Pancreas (tissue), 10 donors: ENCODE results near the gene PGGT1B. TPM values are rescaled to one million over a fixed set of nuclear protein-coding genes. Genes with fewer than 3 reads are reported as not detected.
A peak's percentile ranks its signal among the peaks of the same experiment; 100 is the strongest.
"Not testable (repeated sequence)": the region's sequence is repeated elsewhere in the genome, so short reads cannot be mapped to it uniquely, and the experiment has no call there.

Experiments used
- ATAC-seq, 4 donors: fragments of 200-7000 bp; cut with Tn5 transposase; one replicate each; pipeline versions ENCODE4 v1.8.0 to v1.9.1; 2020; ENCODE audit warnings: mild to moderate bottlenecking in 4 of 4, moderate library complexity in 4 of 4
- DNase-seq, 6 donors: peaks; one replicate each; pipeline ENCODE4 v3.0.0-alpha.2; 2020
- FAIRE-seq: peaks from 2 replicates; lab custom pipeline; 2012; peaks lifted over from hg19 to GRCh38; lab: Jason Lieb, UNC
- H3K27ac ChIP-seq, 4 donors: fragments of 200-600 bp; sonication (generic); 1 replicate in 3 of 4; 2 replicates in 1 of 4; pipeline versions ENCODE4 v1.5.0 to v1.8.0; 2020
- H3K27me3 ChIP-seq, 4 donors: fragments of 200-600 bp; one replicate each; pipeline ENCODE4 v1.8.0; 2021
- H3K36me3 ChIP-seq, 3 donors: fragments of 200-600 bp; sonication (generic) in 1 of 3; one replicate each; pipeline versions ENCODE4 v1.5.0 to v1.8.0; 2020 to 2021
- H3K4me1 ChIP-seq, 3 donors: fragments of 200-600 bp; one replicate each; pipeline ENCODE4 v1.8.0; 2021
- H3K4me3 ChIP-seq, 4 donors: fragments of 200-600 bp; sonication (generic) in 2 of 4; one replicate each; pipeline versions ENCODE4 v1.5.0 to v1.8.0; 2020 to 2021
- H3K9me3 ChIP-seq, 4 donors: fragments of 200-600 bp; one replicate each; pipeline ENCODE4 v1.8.0; 2021
- WGBS, 2 donors: extraction: QIAGEN DNeasy Blood & Tissue Kit; methylation state at CpG; one replicate each; pipeline ENCODE4 v1.1.7; 2013; 5-methylcytosine and 5-hydroxymethylcytosine counted together
- intact Hi-C, 3 donors: fragments of 100-400 bp; cut with DNase I; formaldehyde crosslinking; loops; one replicate each; pipeline versions ENCODE4 v1.11.1 to v1.14.2; 2022
- polyA plus RNA-seq, 2 donors: library from polyadenylated mRNA; stranded (reverse); fragments of 200-250 nt; gene quantifications; one replicate each; pipeline ENCODE4 v1.2.3, GENCODE V29; 2013
- total RNA-seq, 6 donors: library from RNA; stranded (reverse); fragmentation: NEBNext Ultra II Directional in 4 of 6; extraction: Animal tissue kit (Norgen Biotek cat#: 25700) in 4 of 6; gene quantifications; one replicate each; pipeline versions ENCODE4 v1.2.1 to v1.2.4, GENCODE V29; 2021 to 2023
- TF ChIP-seq, protein P1 (sequence below), 4 donors: fragments of 200-600 bp; sonication (generic) in 3 of 4; IDR thresholded peaks; one replicate each; pipeline versions ENCODE4 v1.5.0 to v1.8.0; 2021; ENCODE audit warnings: antibody characterized with exemption in 4 of 4
- donor health status: healthy with polysubstance abuse.
- donor health status: DM: no; HTN: no; CAD: no; lungs with moderate emphysema.
- donor health status: DM: no; HTN: no; CAD: no.
- donor health status: control.
- donor health status: control.
- donor health status: Bipolar disorder and iron deficiency.
- donor health status: DM: yes; HTN: yes; CAD: no.
- donor health status: DM: no; HTN: no; CAD: no.
- donor health status: DM: no; HTN: no; CAD: no.
- donor health status: DM: yes; HTN: yes; CAD: no.

PGGT1B gene
- total and polyA plus RNA-seq, 8 donors, result 1.7 to 24.5 (median 17.7) TPM

- 31 to 38% methylated on average over 7 of the region's 7 CpGs for WGBS, 2 donors
- Histone ChIP-seq H3K4me3 (peak overlapping the region; percentile 69 to 90 (median 83)), H3K27ac (peak overlapping the region; percentile 65 to 82 (median 72)), H3K4me1 (peaks cover 5 to 16% (median 12%) of the 10 kb centered on the region in 3 donors), H3K36me3 (no peaks in the 10 kb centered on the region), H3K27me3 (no peaks in the 10 kb centered on the region), H3K9me3 (no peaks in the 10 kb centered on the region)
- TF ChIP-seq, protein P1, sequence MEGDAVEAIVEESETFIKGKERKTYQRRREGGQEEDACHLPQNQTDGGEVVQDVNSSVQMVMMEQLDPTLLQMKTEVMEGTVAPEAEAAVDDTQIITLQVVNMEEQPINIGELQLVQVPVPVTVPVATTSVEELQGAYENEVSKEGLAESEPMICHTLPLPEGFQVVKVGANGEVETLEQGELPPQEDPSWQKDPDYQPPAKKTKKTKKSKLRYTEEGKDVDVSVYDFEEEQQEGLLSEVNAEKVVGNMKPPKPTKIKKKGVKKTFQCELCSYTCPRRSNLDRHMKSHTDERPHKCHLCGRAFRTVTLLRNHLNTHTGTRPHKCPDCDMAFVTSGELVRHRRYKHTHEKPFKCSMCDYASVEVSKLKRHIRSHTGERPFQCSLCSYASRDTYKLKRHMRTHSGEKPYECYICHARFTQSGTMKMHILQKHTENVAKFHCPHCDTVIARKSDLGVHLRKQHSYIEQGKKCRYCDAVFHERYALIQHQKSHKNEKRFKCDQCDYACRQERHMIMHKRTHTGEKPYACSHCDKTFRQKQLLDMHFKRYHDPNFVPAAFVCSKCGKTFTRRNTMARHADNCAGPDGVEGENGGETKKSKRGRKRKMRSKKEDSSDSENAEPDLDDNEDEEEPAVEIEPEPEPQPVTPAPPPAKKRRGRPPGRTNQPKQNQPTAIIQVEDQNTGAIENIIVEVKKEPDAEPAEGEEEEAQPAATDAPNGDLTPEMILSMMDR (IDR thresholded peaks at IDR 0.05), result no peak
- ATAC-seq, result no peak
- DNase-seq, result no peak
- no peak for FAIRE-seq
- intact Hi-C loops, result no loop called here
Measured at GRCh38 chr5:115263078-115263380, 352 bp upstream of the PGGT1B start.

DNA sequence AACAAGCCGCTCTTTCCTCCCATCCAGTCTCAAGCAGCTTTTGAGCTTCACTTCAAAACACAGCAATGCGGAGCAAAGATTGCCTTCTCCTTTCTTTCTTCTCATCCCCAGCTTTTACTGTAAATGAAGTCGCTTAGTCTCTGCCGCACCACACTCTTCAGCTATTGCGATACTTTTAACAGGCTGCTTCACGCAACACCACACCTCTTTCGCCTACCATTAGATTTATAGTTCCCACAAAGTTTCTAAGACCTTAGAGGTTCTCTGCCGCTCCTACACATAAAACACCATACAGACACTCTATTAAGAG, 711 bp downstream of the PGGT1B start:
- intact Hi-C loops, result no loop called here
- no peak for FAIRE-seq
- WGBS, 2 donors, result 2 to 3% methylated on average over 8 of the region's 8 CpGs
- Histone ChIP-seq H3K36me3 (no peaks in the 10 kb centered on the region), H3K27me3 (no peaks in the 10 kb centered on the region), H3K27ac (peak overlapping the region in 3 of 4 donors; percentile 65 to 82 (median 79)), H3K4me3 (peak overlapping the region; percentile 69 to 90 (median 83)), H3K4me1 (peaks cover 5 to 16% (median 12%) of the 10 kb centered on the region in 3 donors), H3K9me3 (no peaks in the 10 kb centered on the region)
- ATAC-seq, result peak in 3 of 4 donors; percentile 33 to 42 (median 38)
- no peak for DNase-seq
- TF ChIP-seq, protein P1 (IDR thresholded peaks at IDR 0.05), result no peak

GRCh38 chr5:115260248-115260647, 2.4 kb downstream of the PGGT1B start:
- intact Hi-C loops, result no loop called here
- DNase-seq (no peak), FAIRE-seq (no peak), ATAC-seq (no peak)
- WGBS, 2 donors, result 77 to 82% methylated on average over 2 of the region's 2 CpGs
- Histone ChIP-seq H3K4me1 (peaks cover 5 to 18% (median 17%) of the 10 kb centered on the region in 3 donors), H3K36me3 (no peaks in the 10 kb centered on the region), H3K4me3 (no peak overlapping the region), H3K27ac (no peak overlapping the region), H3K27me3 (no peaks in the 10 kb centered on the region), H3K9me3 (no peaks in the 10 kb centered on the region)
- TF ChIP-seq, protein P1 (IDR thresholded peaks at IDR 0.05), result no peak

GRCh38 chr5:115257981-115258380, 4.7 kb downstream of the PGGT1B start:
- DNase-seq (no peak), FAIRE-seq (no peak), ATAC-seq (no peak)
- Histone ChIP-seq H3K36me3 (no peaks in the 10 kb centered on the region), H3K27ac (no peak overlapping the region), H3K4me1 (peaks cover 5 to 25% (median 20%) of the 10 kb centered on the region in 3 donors), H3K27me3 (no peaks in the 10 kb centered on the region), H3K9me3 (no peaks in the 10 kb centered on the region), H3K4me3 (no peak overlapping the region)
- intact Hi-C loops, result no loop called here
- TF ChIP-seq, protein P1 (IDR thresholded peaks at IDR 0.05), result no peak

GRCh38 chr5:115249379-115249778, 13.3 kb downstream of the PGGT1B start:
- not testable (repeated sequence) for H3K27ac ChIP-seq, H3K36me3 ChIP-seq, ATAC-seq, H3K4me1 ChIP-seq, DNase-seq, H3K4me3 ChIP-seq, H3K9me3 ChIP-seq, FAIRE-seq, H3K27me3 ChIP-seq
- intact Hi-C loops, result loop anchor here in 2 of 3 donors (10.0 kb wide), 2 partner anchors 145 to 155 kb away; no protein-coding TSS in a partner anchor
- 74 to 84% methylated on average over 5 of the region's 5 CpGs for WGBS, 2 donors
